Measurements from ENCODE around the gene RASL12.

Gene RASL12

DNA sequence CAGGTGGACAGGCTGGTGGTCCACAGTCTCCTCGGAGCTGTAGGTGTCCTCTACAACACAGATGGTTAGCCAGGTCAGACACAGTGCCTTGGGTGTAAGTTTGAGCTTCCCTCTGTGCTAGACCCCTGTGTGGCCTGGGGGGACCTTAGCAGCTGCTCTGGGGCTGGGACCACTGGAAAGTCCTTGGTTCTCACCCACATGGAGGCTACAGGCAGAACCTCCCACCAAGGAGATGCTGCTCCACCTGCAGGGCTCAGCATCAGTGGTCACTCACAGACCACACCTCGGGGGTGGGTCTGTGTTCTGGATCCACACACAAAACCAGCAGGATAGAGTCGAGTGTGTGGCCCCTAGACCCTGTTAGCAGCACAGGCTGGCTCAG, 8.4 kb downstream of the RASL12 start:
- DNase-seq (ENCODE audit: low read depth) = no peak
- no peak for TF ChIP-seq CTCF (conservative IDR thresholded peaks at IDR 0.05; ENCODE audit: low read depth, low read length)
- no peak overlapping the region for H3K4me3 ChIP-seq (ENCODE audit: low read depth, low read length)

- H3K4me3 ChIP-seq (ENCODE audit: low read depth, low read length) = no peak overlapping the region
- DNase-seq (ENCODE audit: low read depth) = no peak
- no peak for TF ChIP-seq CTCF (conservative IDR thresholded peaks at IDR 0.05; ENCODE audit: low read depth, low read length)
Measured at GRCh38 chr15:65058394-65059368, 9.1 kb downstream of the RASL12 start.

DNA sequence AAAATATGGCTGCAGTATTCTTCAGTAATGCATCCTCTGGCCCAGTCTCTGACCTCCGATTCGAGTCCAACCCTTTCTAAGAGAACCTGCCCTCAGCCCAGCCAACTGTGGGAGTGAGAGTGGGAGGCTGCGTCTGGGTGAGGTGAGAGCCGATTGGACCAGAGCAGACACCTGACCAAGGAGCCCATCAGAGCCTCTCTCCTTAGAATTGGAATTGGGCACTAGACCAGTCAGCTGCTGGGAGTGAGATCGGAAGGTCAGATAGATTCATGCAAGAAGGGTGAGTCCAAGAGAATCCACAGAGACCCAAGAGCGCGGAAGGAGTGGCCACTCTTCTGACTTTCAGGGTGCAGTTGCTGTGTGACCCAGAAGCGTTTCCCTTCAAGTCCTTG, 10.2 kb downstream of the RASL12 start:
- no peak for DNase-seq (ENCODE audit: low read depth)
- no peak overlapping the region for H3K4me3 ChIP-seq (ENCODE audit: low read depth, low read length)
- TF ChIP-seq CTCF (conservative IDR thresholded peaks at IDR 0.05; ENCODE audit: low read depth, low read length) = no peak

- H3K4me3 ChIP-seq (ENCODE audit: low read depth, low read length) = no peak overlapping the region
- TF ChIP-seq CTCF (conservative IDR thresholded peaks at IDR 0.05; ENCODE audit: low read depth, low read length) = no peak
- DNase-seq (ENCODE audit: low read depth) = peak; percentile 65
Measured at GRCh38 chr15:65056868-65057548, 10.8 kb downstream of the RASL12 start.

DNA sequence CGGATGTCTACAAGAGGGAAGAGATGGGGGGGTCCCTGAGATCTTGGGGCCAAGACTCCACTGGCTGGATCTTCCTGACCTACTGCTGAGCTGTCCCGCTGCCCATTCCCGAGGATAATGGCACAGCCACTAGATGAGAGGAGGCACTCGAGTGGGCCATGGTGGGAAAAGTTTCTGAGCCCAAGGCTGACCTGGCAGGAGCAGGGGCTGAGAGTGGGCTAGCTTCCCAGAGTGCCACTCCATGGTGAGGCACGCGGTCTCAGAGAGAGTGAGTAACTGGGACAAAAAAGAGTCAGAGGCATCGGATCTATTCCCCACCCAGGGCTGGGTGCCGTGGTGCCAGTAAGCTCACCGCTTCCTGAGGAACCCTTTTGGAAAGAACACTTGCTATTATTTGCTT, 11.7 kb downstream of the RASL12 start:
- no peak overlapping the region for H3K4me3 ChIP-seq (ENCODE audit: low read depth, low read length)
- TF ChIP-seq CTCF (conservative IDR thresholded peaks at IDR 0.05; ENCODE audit: low read depth, low read length) = no peak
- no peak for DNase-seq (ENCODE audit: low read depth)

- H3K4me3 ChIP-seq (ENCODE audit: low read depth, low read length) = no peak overlapping the region
- DNase-seq (ENCODE audit: low read depth) = peak; percentile 84
- no peak for TF ChIP-seq CTCF (conservative IDR thresholded peaks at IDR 0.05; ENCODE audit: low read depth, low read length)
Measured at GRCh38 chr15:65055201-65055870, 12.5 kb downstream of the RASL12 start.
